Testis (tissue), 2 donors: ENCODE measurements around the gene OR2AE1.

Experiments
- POLR2A ChIP-seq: fragments of 450-650 bp; IDR thresholded peaks from one replicate; pipeline ENCODE4 v1.6.1; 2017; ENCODE audit warnings: antibody characterized with exemption, mild to moderate bottlenecking, moderate library complexity
- TF ChIP-seq, protein P1 (sequence below), 3 experiments: fragments of 450-650 bp in 2 of 3; fragments of 200-600 bp in 1 of 3; sonication (generic) in 1 of 3; IDR thresholded peaks; one replicate each; pipeline ENCODE4 v1.5.1; 2016 to 2019; ENCODE audit warnings: antibody characterized with exemption in 3 of 3, mild to moderate bottlenecking in 2 of 3, moderate library complexity in 1 of 3

DNA sequence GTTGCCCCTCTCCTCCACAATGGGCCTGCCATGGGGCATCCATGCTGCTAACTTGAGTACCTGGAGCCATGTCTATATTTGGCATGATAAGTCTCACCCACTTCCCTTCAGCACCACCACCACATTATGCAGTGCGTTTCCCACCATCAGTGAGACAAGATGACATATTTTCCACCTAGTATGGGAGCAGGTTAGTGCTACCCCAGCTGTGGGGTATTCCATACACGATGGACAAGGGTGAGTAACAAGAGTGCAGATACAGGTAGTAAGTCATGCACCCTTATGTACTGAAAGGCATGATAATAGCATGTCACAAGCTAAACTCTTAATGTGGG, 21.2 kb upstream of the OR2AE1 start:
- TF ChIP-seq, protein P1, sequence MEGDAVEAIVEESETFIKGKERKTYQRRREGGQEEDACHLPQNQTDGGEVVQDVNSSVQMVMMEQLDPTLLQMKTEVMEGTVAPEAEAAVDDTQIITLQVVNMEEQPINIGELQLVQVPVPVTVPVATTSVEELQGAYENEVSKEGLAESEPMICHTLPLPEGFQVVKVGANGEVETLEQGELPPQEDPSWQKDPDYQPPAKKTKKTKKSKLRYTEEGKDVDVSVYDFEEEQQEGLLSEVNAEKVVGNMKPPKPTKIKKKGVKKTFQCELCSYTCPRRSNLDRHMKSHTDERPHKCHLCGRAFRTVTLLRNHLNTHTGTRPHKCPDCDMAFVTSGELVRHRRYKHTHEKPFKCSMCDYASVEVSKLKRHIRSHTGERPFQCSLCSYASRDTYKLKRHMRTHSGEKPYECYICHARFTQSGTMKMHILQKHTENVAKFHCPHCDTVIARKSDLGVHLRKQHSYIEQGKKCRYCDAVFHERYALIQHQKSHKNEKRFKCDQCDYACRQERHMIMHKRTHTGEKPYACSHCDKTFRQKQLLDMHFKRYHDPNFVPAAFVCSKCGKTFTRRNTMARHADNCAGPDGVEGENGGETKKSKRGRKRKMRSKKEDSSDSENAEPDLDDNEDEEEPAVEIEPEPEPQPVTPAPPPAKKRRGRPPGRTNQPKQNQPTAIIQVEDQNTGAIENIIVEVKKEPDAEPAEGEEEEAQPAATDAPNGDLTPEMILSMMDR (IDR thresholded peaks at IDR 0.05) = no peak
- TF ChIP-seq POLR2A = no peak
